Prostate gland (tissue), 2 donors: Measurements from ENCODE around the gene RNF223.

Experiments used
- POLR2A ChIP-seq: fragments of 450-650 bp; IDR thresholded peaks from one replicate; pipeline ENCODE4 v1.6.1; 2016; ENCODE audit warnings: antibody characterized with exemption, mild to moderate bottlenecking
- TF ChIP-seq, protein P1 (sequence below), 4 experiments: fragments of 200-600 bp in 2 of 4; fragments of 450-650 bp in 2 of 4; sonication (generic) in 2 of 4; IDR thresholded peaks; 1 replicate in 3 of 4; 2 replicates in 1 of 4; pipeline ENCODE4 v1.5.1; 2016 to 2019; ENCODE audit warnings: antibody characterized with exemption in 4 of 4, mild to moderate bottlenecking in 2 of 4, moderate library complexity in 2 of 4

DNA sequence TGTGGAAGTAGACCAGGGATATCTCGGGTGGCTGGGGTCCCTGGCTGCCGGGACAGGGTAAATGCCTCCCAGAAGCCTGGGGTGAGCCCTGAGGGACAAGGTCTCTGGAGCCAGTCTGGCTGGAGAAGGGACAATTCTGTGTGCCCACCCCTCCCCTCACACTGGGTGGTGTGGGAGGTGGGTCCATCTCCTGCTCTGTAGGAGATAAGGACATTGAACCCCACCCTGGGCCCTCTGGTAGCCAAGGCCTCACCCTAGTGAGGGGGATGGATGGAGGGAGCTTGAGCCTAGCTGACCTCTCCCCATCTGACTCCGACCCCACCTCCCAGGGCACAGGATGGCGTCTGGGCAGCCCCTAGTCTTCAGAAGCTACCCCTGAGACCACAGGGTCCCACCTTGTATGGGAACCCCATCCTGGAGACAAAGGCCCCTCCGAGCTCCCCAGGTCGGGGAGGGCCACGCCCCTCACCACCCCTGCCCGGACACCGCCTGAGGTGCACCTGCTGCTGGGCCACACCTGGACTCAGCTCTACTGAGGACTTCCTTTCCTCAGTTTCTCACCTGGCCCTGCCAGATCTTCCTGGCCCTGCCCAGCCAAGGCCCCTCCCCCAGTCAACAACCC is 49.8 kb downstream of the RNF223 start:
- TF ChIP-seq, protein P1, sequence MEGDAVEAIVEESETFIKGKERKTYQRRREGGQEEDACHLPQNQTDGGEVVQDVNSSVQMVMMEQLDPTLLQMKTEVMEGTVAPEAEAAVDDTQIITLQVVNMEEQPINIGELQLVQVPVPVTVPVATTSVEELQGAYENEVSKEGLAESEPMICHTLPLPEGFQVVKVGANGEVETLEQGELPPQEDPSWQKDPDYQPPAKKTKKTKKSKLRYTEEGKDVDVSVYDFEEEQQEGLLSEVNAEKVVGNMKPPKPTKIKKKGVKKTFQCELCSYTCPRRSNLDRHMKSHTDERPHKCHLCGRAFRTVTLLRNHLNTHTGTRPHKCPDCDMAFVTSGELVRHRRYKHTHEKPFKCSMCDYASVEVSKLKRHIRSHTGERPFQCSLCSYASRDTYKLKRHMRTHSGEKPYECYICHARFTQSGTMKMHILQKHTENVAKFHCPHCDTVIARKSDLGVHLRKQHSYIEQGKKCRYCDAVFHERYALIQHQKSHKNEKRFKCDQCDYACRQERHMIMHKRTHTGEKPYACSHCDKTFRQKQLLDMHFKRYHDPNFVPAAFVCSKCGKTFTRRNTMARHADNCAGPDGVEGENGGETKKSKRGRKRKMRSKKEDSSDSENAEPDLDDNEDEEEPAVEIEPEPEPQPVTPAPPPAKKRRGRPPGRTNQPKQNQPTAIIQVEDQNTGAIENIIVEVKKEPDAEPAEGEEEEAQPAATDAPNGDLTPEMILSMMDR (IDR thresholded peaks at IDR 0.05) = no peak
- TF ChIP-seq POLR2A = no peak
